HepG2 (cell line): ENCODE measurements around the gene KCNT1. TPM values are rescaled to one million over a fixed set of nuclear protein-coding genes. Genes with fewer than 3 reads are reported as not detected.

Experiments
- ATAC-seq: fragments of 200-7000 bp; cut with Tn5 transposase; 3 replicates; pipeline ENCODE4 v1.9.1; 2020; ENCODE audit warnings: mild to moderate bottlenecking, moderate library complexity
- BruUV-seq: library from RNA; stranded (reverse); fragments of 400-500 nt; replicated peaks from 2 replicates; lab custom pipeline; 2021; lab: Mats Ljungman, UMichigan
- CTCF ChIA-PET: fragments of 300-600 bp; formaldehyde crosslinking; extraction: SDS; loops from one replicate; lab custom pipeline; 2021; ENCODE audit warnings: low total read pairs, inconsistent platforms, low intra/inter-chr PET ratio; lab: Yijun Ruan, JAX
- POLR2A ChIA-PET: fragments of 350-600 bp; sonication (Branson Sonifier 250); formaldehyde crosslinking; loops from one replicate; lab custom pipeline; 2020; ENCODE audit warnings: antibody characterized with exemption, inconsistent platforms; lab: Yijun Ruan, JAX
- DNase-seq: peaks from one replicate; pipeline ENCODE4 v3.0.0-alpha.2; 2015; ENCODE audit warnings: low spot score
- FAIRE-seq: peaks from 3 replicates; lab custom pipeline; 2011; peaks lifted over from hg19 to GRCh38; lab: Jason Lieb, UNC
- H2AFZ ChIP-seq: one replicate; pipeline ENCODE4 v1.6.1; 2011; ENCODE audit warnings: low read length, inconsistent platforms
- H3K27ac ChIP-seq: fragments of 300-600 bp; 3 replicates; pipeline ENCODE4 v1.8.0; 2011; ENCODE audit warnings: mixed run types, mild to moderate bottlenecking, mixed read lengths, low read length, inconsistent platforms; ENCODE audit not compliant: insufficient read depth; ENCODE audit errors: extremely low read length
- H3K27me3 ChIP-seq, 2 experiments: fragments of 200-600 bp in 1 of 2; 2 replicates in 1 of 2; 3 replicates in 1 of 2; pipeline versions ENCODE4 v1.6.0 to v1.8.0; 2011; ENCODE audit warnings: low read length in 2 of 2, mild to moderate bottlenecking in 2 of 2, moderate library complexity in 2 of 2, inconsistent platforms in 1 of 2; ENCODE audit not compliant: insufficient read depth in 2 of 2, control insufficient read depth in 1 of 2
- H3K36me3 ChIP-seq, 2 experiments: fragments of 200-600 bp in 1 of 2; replicated peaks in 1 of 2; 2 replicates in 1 of 2; 3 replicates in 1 of 2; pipeline versions ENCODE4 v1.5.1 to v1.8.0; 2011; ENCODE audit warnings: low read length in 2 of 2, inconsistent platforms in 1 of 2; ENCODE audit not compliant: insufficient read depth in 2 of 2, control insufficient read depth in 1 of 2
- H3K4me1 ChIP-seq: 2 replicates; pipeline ENCODE4 v1.5.1; 2012; ENCODE audit warnings: low read length, inconsistent platforms; ENCODE audit not compliant: insufficient read depth
- H3K4me2 ChIP-seq: 2 replicates; pipeline ENCODE4 v1.6.0; 2011; ENCODE audit warnings: low read depth, low read length, inconsistent platforms
- H3K4me3 ChIP-seq, 3 experiments: fragments of 200-600 bp in 1 of 3; sonication (generic), shearing (Covaris generic) in 1 of 3; replicated peaks in 1 of 3; 2 replicates each; pipeline ENCODE4 v1.5.1; 2011 to 2016; ENCODE audit warnings: low read length in 3 of 3, inconsistent platforms in 2 of 3, low read depth in 2 of 3, mild to moderate bottlenecking in 2 of 3, control low read depth in 1 of 3, mixed read lengths in 1 of 3; ENCODE audit not compliant: insufficient read depth in 1 of 3
- H3K79me2 ChIP-seq: one replicate; pipeline ENCODE4 v1.6.1; 2011; ENCODE audit warnings: low read length, inconsistent platforms; ENCODE audit not compliant: insufficient read depth
- H3K9ac ChIP-seq: 2 replicates; pipeline ENCODE4 v1.6.0; 2011; ENCODE audit warnings: mild to moderate bottlenecking, low read depth, low read length, inconsistent platforms; ENCODE audit not compliant: insufficient read depth
- H3K9me3 ChIP-seq: 2 replicates; pipeline ENCODE4 v1.5.1; 2012; ENCODE audit warnings: mild to moderate bottlenecking, low read length
- H4K20me1 ChIP-seq: 2 replicates; pipeline ENCODE4 v1.6.0; 2011; ENCODE audit warnings: inconsistent platforms, mild to moderate bottlenecking, low read length, moderate library complexity; ENCODE audit not compliant: insufficient read depth
- ARID5B ChIP-seq: IDR thresholded peaks from 2 replicates; pipeline ENCODE4 v1.4.0; 2020; ENCODE audit warnings: mild to moderate bottlenecking, missing genetic modification reagents
- CREM ChIP-seq, 2 experiments: sonication (generic) in 1 of 2; formaldehyde crosslinking in 1 of 2; IDR thresholded peaks; 2 replicates each; pipeline versions ENCODE4 v1.4.0 to v1.6.1; 2016 to 2020; ENCODE audit warnings: antibody characterized with exemption in 1 of 2, mild to moderate bottlenecking in 1 of 2, missing genetic modification reagents in 1 of 2
- CTCF ChIP-seq: sonication (generic); formaldehyde crosslinking; IDR thresholded peaks from 2 replicates; pipeline ENCODE4 v1.5.0; 2020; ENCODE audit warnings: mild to moderate bottlenecking, missing genetic modification reagents, moderate library complexity
- MAFF ChIP-seq: IDR thresholded peaks from 2 replicates; pipeline ENCODE4 v1.6.1; 2011; ENCODE audit warnings: low read depth, low read length, improper control_type of control experiment
- NR1H2 ChIP-seq: sonication (generic); formaldehyde crosslinking; IDR thresholded peaks from 2 replicates; pipeline ENCODE4 v1.8.1; 2022; ENCODE audit warnings: low read depth, missing genetic modification reagents, borderline replicate concordance
- TMF1 ChIP-seq: sonication (generic); formaldehyde crosslinking; IDR thresholded peaks from 2 replicates; pipeline ENCODE4 v1.8.1; 2022; ENCODE audit warnings: low read depth, missing genetic modification reagents
- XRCC5 ChIP-seq: fragments of 200-400 bp; formaldehyde crosslinking; optimal IDR thresholded peaks from 2 replicates; pipeline ENCODE3; 2017; ENCODE audit warnings: mild to moderate bottlenecking, low read length
- ZFP36 ChIP-seq: fragments of 150-350 bp; IDR thresholded peaks from 2 replicates; pipeline ENCODE4 v1.6.1; 2018; ENCODE audit warnings: borderline replicate concordance, low read length, low read depth; ENCODE audit not compliant: partially characterized antibody
- ZNF709 ChIP-seq: sonication (generic); formaldehyde crosslinking; IDR thresholded peaks from 2 replicates; pipeline ENCODE4 v1.5.0; 2020; ENCODE audit warnings: mild to moderate bottlenecking, missing genetic modification reagents
- ZNF713 ChIP-seq: sonication (generic); formaldehyde crosslinking; IDR thresholded peaks from 2 replicates; pipeline ENCODE4 v1.4.0; 2020; ENCODE audit warnings: mild to moderate bottlenecking, missing genetic modification reagents
- ZNF781 ChIP-seq: sonication (generic); formaldehyde crosslinking; IDR thresholded peaks from 2 replicates; pipeline ENCODE4 v1.5.1; 2020; ENCODE audit warnings: borderline replicate concordance, mild to moderate bottlenecking, missing genetic modification reagents; ENCODE audit errors: not compliant biosample characterization
- ZNF782 ChIP-seq: sonication (generic); formaldehyde crosslinking; IDR thresholded peaks from 2 replicates; pipeline ENCODE4 v1.4.0; 2020; ENCODE audit warnings: missing genetic modification reagents, mild to moderate bottlenecking, borderline replicate concordance
- WGBS: methylation state at CpG from one replicate; pipeline ENCODE4 v1.1.6; 2017; ENCODE audit warnings: low lambda C conversion rate; 5-methylcytosine and 5-hydroxymethylcytosine counted together
- in situ Hi-C: cut with HindIII; loops from 2 replicates; pipeline ENCODE4 v1.10.0; 2017; ENCODE audit warnings: low pct_unique_long_range_greater_than_20kb; ENCODE audit not compliant: extremely low pct_ligation_motif_present
- intact Hi-C: fragments of 100-400 bp; cut with micrococcal nuclease; formaldehyde crosslinking; loops from one replicate; pipeline ENCODE4 v1.10.0; 2022; ENCODE audit not compliant: unreplicated experiment
- polyA plus RNA-seq, 8 experiments: library from polyadenylated mRNA; depleted of rRNA in 3 of 8; stranded (reverse) in 7 of 8; unstranded in 1 of 8; fragments of >200 nt; fragmentation: Illumina TruSeq in 4 of 8; extraction: Trizol in 4 of 8; gene quantifications; 2 replicates each; pipeline versions ENCODE4 v1.2.1 to v1.2.3, GENCODE V29; 2011 to 2016; ENCODE audit warnings: low read depth in 4 of 8, missing spikeins in 1 of 8, mixed read lengths in 1 of 8; ENCODE audit not compliant: insufficient read depth in 1 of 8
- total RNA-seq, 5 experiments: library from RNA; depleted of rRNA; stranded (reverse); fragments of >200 nt; fragmentation: Illumina TruSeq; extraction: Trizol; gene quantifications; 2 replicates each; pipeline ENCODE4 v1.2.3, GENCODE V29; 2016; ENCODE audit warnings: low read depth in 1 of 5

KCNT1 gene
- total and polyA plus RNA-seq, 2 of the 13 experiments (the other 11 are each of a cell fraction or from before 2014, with no cell fraction given): not detected

- TF ChIP-seq NR1H2 (CRISPR knock-in tag) (no peak), ARID5B (no peak), TMF1 (CRISPR knock-in tag) (no peak)
Observed at GRCh38 chr9:135796784-135797485, 95.0 kb downstream of the KCNT1 start (continued).

GRCh38 chr9:135797507-135798262 is 95.7 kb downstream of the KCNT1 start:
- ChIA-PET POLR2A (no interaction called here), CTCF (no interaction called here)
- Histone ChIP-seq H3K4me3 (no peak overlapping the region), H3K9ac (no peak overlapping the region), H3K4me2 (no peak overlapping the region), H4K20me1 (0 out of 2 replicates have a peak, but pooled peaks cover 5% of the 10 kb centered on the region), H3K4me1 (no peaks in the 10 kb centered on the region), H3K36me3 (no peaks in the 10 kb centered on the region), H2AFZ (no peak overlapping the region), H3K79me2 (no peaks in the 10 kb centered on the region), H3K27me3 (peaks cover 7 to 25% of the 10 kb centered on the region in 2 experiments; a peak in 4 of 5 replicates), H3K27ac (no peak overlapping the region), H3K9me3 (no peaks in the 10 kb centered on the region)
- FAIRE-seq (no peak), DNase-seq (no peak), ATAC-seq (peak; percentile 72)
- in situ Hi-C loops (no loop called here), intact Hi-C loops (no loop called here)
- WGBS: 24% methylated on average over 19 of the region's 24 CpGs
- BruUV-seq: no TSS peak
- TF ChIP-seq ZNF709 (CRISPR knock-in tag) (no peak), CTCF (CRISPR knock-in tag) (peak; percentile 76), CREM (IDR thresholded peaks at IDR 0.05) (no peak), CREM (CRISPR knock-in tag; IDR thresholded peaks at IDR 0.05) (no peak), XRCC5 (peak; percentile 52), MAFF (no peak), ZNF713 (CRISPR knock-in tag) (no peak), ZFP36 (no peak), ZNF782 (CRISPR knock-in tag) (no peak), ZNF781 (CRISPR knock-in tag) (no peak)
